MCF 10A (cell line): ENCODE measurements around the gene SLC14A1. TPM values are rescaled to one million over a fixed set of nuclear protein-coding genes. Genes with fewer than 3 reads are reported as not detected.

Source experiments
- BruUV-seq: library from RNA; stranded (reverse); fragments of 400-500 nt; replicated peaks from 2 replicates; lab custom pipeline; 2021; lab: Mats Ljungman, UMichigan
- CTCF ChIA-PET: fragments of 300-600 bp; sonication (Branson Sonifier 250); formaldehyde crosslinking; extraction: SDS; loops from one replicate; lab custom pipeline; 2021; ENCODE audit warnings: antibody characterized with exemption, inconsistent platforms; lab: Yijun Ruan, JAX
- POLR2A ChIA-PET: fragments of 300-600, 350-650 bp; sonication (Branson Sonifier 250); formaldehyde crosslinking; extraction: SDS; loops from one replicate; lab custom pipeline; 2020; ENCODE audit warnings: antibody characterized with exemption, inconsistent platforms; lab: Yijun Ruan, JAX
- DNase-seq: peaks from one replicate; pipeline ENCODE4 v3.0.0-alpha.2; 2018; ENCODE audit not compliant: unreplicated experiment
- H3K27ac Mint-ChIP-seq: one replicate; pipeline ENCODE4 v1.8.0; 2022; ENCODE audit warnings: mild to moderate bottlenecking, low read depth, mixed read lengths; ENCODE audit not compliant: unreplicated experiment
- H3K27me3 Mint-ChIP-seq: one replicate; pipeline ENCODE4 v1.8.0; 2022; ENCODE audit warnings: mixed read lengths; ENCODE audit not compliant: insufficient read depth, unreplicated experiment
- H3K36me3 Mint-ChIP-seq: one replicate; pipeline ENCODE4 v1.8.0; 2022; ENCODE audit warnings: mild to moderate bottlenecking, moderate library complexity, mixed read lengths; ENCODE audit not compliant: insufficient read depth, unreplicated experiment
- H3K4me1 Mint-ChIP-seq: one replicate; pipeline ENCODE4 v1.8.0; 2022; ENCODE audit warnings: mixed read lengths; ENCODE audit not compliant: insufficient read depth, unreplicated experiment
- H3K4me3 Mint-ChIP-seq: one replicate; pipeline ENCODE4 v1.8.0; 2022; ENCODE audit warnings: mild to moderate bottlenecking, moderate library complexity, mixed read lengths; ENCODE audit not compliant: unreplicated experiment
- H3K9me3 Mint-ChIP-seq: one replicate; pipeline ENCODE4 v1.8.0; 2022; ENCODE audit warnings: mixed read lengths; ENCODE audit not compliant: unreplicated experiment
- CTCF ChIP-seq: fragments of 200-600 bp; IDR thresholded peaks from one replicate; pipeline ENCODE4 v1.8.0; 2022; ENCODE audit warnings: antibody characterized with exemption, mild to moderate bottlenecking; ENCODE audit not compliant: unreplicated experiment
- intact Hi-C: fragments of 100-400 bp; cut with micrococcal nuclease; formaldehyde crosslinking; loops from 2 replicates; pipeline ENCODE4 v1.14.1; 2022
- total RNA-seq: library from RNA; stranded (reverse); gene quantifications from 2 replicates; pipeline ENCODE4 v1.2.3, GENCODE V29; 2022

SLC14A1 gene
- total RNA-seq, 1 experiment from 2014 or later, result not detected

- no peaks in the 10 kb centered on the region for H3K36me3 Mint-ChIP-seq
- H3K4me1 Mint-ChIP-seq, result peaks cover 6% of the 10 kb centered on the region
- H3K9me3 Mint-ChIP-seq, result no peaks in the 10 kb centered on the region
- intact Hi-C loops, result no loop called here
- H3K27ac Mint-ChIP-seq, result no peak overlapping the region
- H3K4me3 Mint-ChIP-seq, result no peak overlapping the region
- no peaks in the 10 kb centered on the region for H3K27me3 Mint-ChIP-seq
- DNase-seq, result no peak
- ChIA-PET POLR2A (no interaction called here), CTCF (interaction anchor here (0.6 kb wide), 1 partner anchor 172 kb away, joined by 5 read pairs; no protein-coding TSS in a partner anchor)
- TF ChIP-seq CTCF, result no peak
- BruUV-seq, result no TSS peak
Measured at GRCh38 chr18:45785134-45785533, 61.2 kb downstream of the SLC14A1 start.

GRCh38 chr18:45786941-45787340 lies 63.0 kb downstream of the SLC14A1 start:
- no TSS peak for BruUV-seq
- POLR2A ChIA-PET, result no interaction called here
- CTCF ChIA-PET, result interaction anchor here (0.6 to 1.2 kb wide), 2 partner anchors 63 to 92 kb away, joined by 3 to 4 read pairs; no protein-coding TSS in a partner anchor
- intact Hi-C loops, result no loop called here
- TF ChIP-seq CTCF, result no peak
- no peaks in the 10 kb centered on the region for H3K36me3 Mint-ChIP-seq
- H3K27ac Mint-ChIP-seq, result no peak overlapping the region
- no peak overlapping the region for H3K4me3 Mint-ChIP-seq
- H3K4me1 Mint-ChIP-seq, result peaks cover 11% of the 10 kb centered on the region
- no peaks in the 10 kb centered on the region for H3K9me3 Mint-ChIP-seq
- no peaks in the 10 kb centered on the region for H3K27me3 Mint-ChIP-seq
- DNase-seq, result no peak

- peaks cover 12% of the 10 kb centered on the region for H3K4me1 Mint-ChIP-seq
- no peaks in the 10 kb centered on the region for H3K9me3 Mint-ChIP-seq
- CTCF ChIA-PET, result interaction anchor here (0.6 to 1.2 kb wide), 2 partner anchors 63 to 92 kb away, joined by 3 to 4 read pairs; no protein-coding TSS in a partner anchor
Measured at GRCh38 chr18:45787346-45787745, 63.4 kb downstream of the SLC14A1 start.

GRCh38 chr18:45788861-45789260 lies 64.9 kb downstream of the SLC14A1 start:
- DNase-seq, result no peak
- TF ChIP-seq CTCF, result no peak
- BruUV-seq, result no TSS peak
- Mint-ChIP-seq H3K27ac (no peak overlapping the region), H3K36me3 (no peaks in the 10 kb centered on the region), H3K27me3 (no peaks in the 10 kb centered on the region), H3K4me1 (peaks cover 26% of the 10 kb centered on the region), H3K4me3 (no peak overlapping the region), H3K9me3 (no peaks in the 10 kb centered on the region)
- intact Hi-C loops, result no loop called here
- ChIA-PET CTCF (interaction anchor here (0.7 to 1.1 kb wide), 2 partner anchors 17 to 80 kb away, joined by 3 to 4 read pairs; no protein-coding TSS in a partner anchor), POLR2A (interaction anchor here (0.7 kb wide), 2 partner anchors 15 to 19 kb away, joined by 3 read pairs; no protein-coding TSS in a partner anchor)

More at GRCh38 chr18:45787346-45787745, 63.4 kb downstream of the SLC14A1 start:
- BruUV-seq, result no TSS peak
- Mint-ChIP-seq H3K27ac (no peak overlapping the region), H3K27me3 (no peaks in the 10 kb centered on the region), H3K36me3 (no peaks in the 10 kb centered on the region), H3K4me3 (no peak overlapping the region)
- no peak for DNase-seq
- intact Hi-C loops, result no loop called here
- POLR2A ChIA-PET, result interaction anchor here (0.7 kb wide), 1 partner anchor 12 kb away, joined by 3 read pairs; no protein-coding TSS in a partner anchor
- TF ChIP-seq CTCF, result no peak
